Right ventricle myocardium inferior (tissue), 1 donor: ENCODE results near the gene CLN5. TPM values are rescaled to one million over a fixed set of nuclear protein-coding genes. Genes with fewer than 3 reads are reported as not detected.

ENCODE experiments used
- ATAC-seq: fragments of 200-7000 bp; cut with Tn5 transposase; one replicate; pipeline ENCODE4 v1.9.1; 2020; ENCODE audit warnings: mild to moderate bottlenecking, moderate library complexity
- DNase-seq: peaks from one replicate; pipeline ENCODE4 v3.0.0; 2021; ENCODE audit errors: missing footprints
- intact Hi-C: fragments of 100-400 bp; cut with DNase I; formaldehyde crosslinking; loops from one replicate; pipeline ENCODE4 v1.11.0; 2022
- total RNA-seq: library from RNA; stranded (reverse); fragmentation: NEBNext Ultra II Directional; extraction: Animal tissue kit (Norgen Biotek cat#: 25700); gene quantifications from one replicate; pipeline ENCODE4 v1.2.1, GENCODE V29; 2021
- donor health status: DM: no; HTN: yes; CAD: no; lungs with severe emphysema.

Gene CLN5
- total RNA-seq, 1 donor from 2014 or later: 17.6 TPM

DNA sequence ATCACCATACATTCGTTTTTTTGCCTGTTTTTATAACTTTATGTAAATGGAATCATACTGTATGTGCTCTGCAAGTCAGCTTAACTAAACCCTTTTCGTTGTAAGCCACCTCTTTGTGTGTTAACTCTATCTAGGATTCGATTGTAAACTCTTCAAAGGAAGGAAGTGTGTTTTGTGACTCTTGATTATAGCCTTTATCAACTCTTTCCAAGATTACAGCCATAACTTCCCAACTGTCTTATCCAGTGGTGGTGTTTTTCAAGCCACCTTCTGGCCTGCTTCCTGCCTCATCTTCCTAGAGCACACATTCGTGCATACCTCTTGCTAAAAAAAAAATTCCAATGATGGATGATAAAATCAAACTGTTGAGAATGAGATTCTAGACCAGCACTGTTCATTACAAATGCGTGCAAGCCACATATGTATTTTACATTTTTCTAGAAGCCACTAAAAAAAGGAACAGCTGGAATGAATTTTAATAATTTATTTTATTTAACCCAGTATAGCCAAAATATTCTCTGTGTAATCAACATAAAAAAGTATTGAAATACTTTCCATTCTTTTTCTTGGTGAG is 47.1 kb downstream of the CLN5 start:
- DNase-seq (no peak), ATAC-seq (no peak)
- intact Hi-C loops: no loop called here

- intact Hi-C loops: no loop called here
- ATAC-seq (no peak), DNase-seq (no peak)
Observed at GRCh38 chr13:77040076-77040475, 48.2 kb downstream of the CLN5 start.

DNA sequence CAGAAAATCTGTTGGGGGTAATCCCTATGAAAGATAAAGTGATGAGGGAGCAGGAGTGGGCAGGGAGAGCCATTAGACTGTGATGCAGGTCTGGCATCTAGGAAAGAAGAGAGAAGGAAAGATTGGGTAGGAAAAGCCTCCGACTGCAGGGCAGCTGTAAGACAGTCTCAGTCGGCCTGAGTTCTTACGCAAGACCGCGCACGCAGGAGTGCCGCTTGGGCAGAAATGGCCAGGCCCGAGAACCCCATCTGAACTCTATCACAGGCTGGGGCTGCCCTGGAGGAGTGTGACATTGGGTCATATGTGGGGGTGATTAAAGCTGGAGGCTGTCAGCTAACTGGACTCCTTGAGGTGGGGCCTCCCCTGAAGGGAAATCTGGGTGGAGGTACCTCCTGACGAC is 49.0 kb downstream of the CLN5 start:
- no peak for ATAC-seq
- DNase-seq: no peak
- intact Hi-C loops: no loop called here

GRCh38 chr13:77042566-77043177 is 50.8 kb downstream of the CLN5 start:
- intact Hi-C loops: no loop called here
- ATAC-seq (no peak), DNase-seq (no peak)

DNA sequence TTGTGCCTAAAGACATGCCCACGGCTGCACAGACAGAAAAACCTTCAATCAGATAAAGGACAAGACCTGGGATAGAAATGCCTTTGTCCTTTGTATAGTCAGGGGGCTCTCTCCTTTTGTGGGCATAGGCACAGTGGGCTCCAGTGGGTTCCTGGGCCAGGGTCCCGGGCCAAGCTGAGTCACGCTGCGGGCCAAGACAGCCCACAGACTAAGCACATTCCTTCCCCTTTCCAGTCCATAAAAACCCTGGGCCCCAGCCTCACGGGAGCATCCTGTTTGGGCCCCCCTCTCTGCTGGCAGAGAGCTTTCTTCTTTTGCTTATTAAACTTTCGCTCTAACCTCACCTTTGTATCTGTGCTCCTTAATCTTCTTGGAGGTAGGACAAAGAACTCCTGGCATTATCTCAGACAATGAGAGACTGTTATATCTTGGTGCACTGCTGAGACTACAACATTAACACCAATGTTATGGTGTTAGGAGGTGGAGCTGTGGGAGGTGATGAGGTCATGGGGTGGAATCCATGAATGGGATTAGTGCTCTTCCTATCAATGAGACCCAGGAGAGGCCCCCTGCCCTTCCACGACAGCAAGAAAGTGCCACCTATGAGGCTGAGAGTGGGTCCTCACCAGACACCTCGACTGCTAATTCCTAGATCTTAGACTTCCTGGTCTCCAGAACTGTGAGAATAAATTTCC is 55.9 kb downstream of the CLN5 start:
- DNase-seq: no peak
- intact Hi-C loops: no loop called here
- no peak for ATAC-seq

GRCh38 chr13:77048681-77049080 is 56.8 kb downstream of the CLN5 start:
- DNase-seq (no peak), ATAC-seq (no peak)
- intact Hi-C loops: no loop called here

- ATAC-seq: no peak
- intact Hi-C loops: no loop called here
Observed at GRCh38 chr13:77053192-77053591, 61.3 kb downstream of the CLN5 start.

More at GRCh38 chr13:77053192-77053591, 61.3 kb downstream of the CLN5 start:
- DNase-seq: no peak

Other genes starting within 250 kb of the CLN5 start
- gene KCTD12, start 105.7 kb upstream of the CLN5 start, total RNA-seq: 42.8 TPM
- not detected for gene ACOD1, start 43.6 kb upstream of the CLN5 start, total RNA-seq
- gene FBXL3, start 35.1 kb downstream of the CLN5 start, total RNA-seq: 29.3 TPM